Thoracic aorta (tissue), 2 donors: ENCODE data around the gene KRT71. TPM values are rescaled to one million over a fixed set of nuclear protein-coding genes. Genes with fewer than 3 reads are reported as not detected.

ENCODE experiments used
- ATAC-seq: fragments of 150-250 bp; one replicate; pipeline ENCODE4 v1.8.0; 2017; ENCODE audit warnings: low read depth; ENCODE audit not compliant: insufficient number of reproducible peaks, low FRiP score
- DNase-seq: peaks from one replicate; pipeline ENCODE4 v3.0.0-alpha.2; 2020; ENCODE audit warnings: low spot score
- H3K27ac ChIP-seq, 2 donors: fragments of 200-600 bp; sonication (generic); 1 replicate in 1 of 2; 2 replicates in 1 of 2; pipeline ENCODE4 v1.5.1; 2016; ENCODE audit warnings: mild to moderate bottlenecking in 2 of 2, moderate library complexity in 2 of 2
- H3K27me3 ChIP-seq: fragments of 200-600 bp; sonication (generic); replicated peaks from 2 replicates; pipeline ENCODE4 v1.6.0; 2016; ENCODE audit warnings: mild to moderate bottlenecking; ENCODE audit not compliant: insufficient read depth
- H3K36me3 ChIP-seq: fragments of 200-600 bp; sonication (generic); one replicate; pipeline ENCODE4 v1.5.1; 2016
- H3K4me1 ChIP-seq, 2 donors: fragments of 200-600 bp; sonication (generic); 1 replicate in 1 of 2; 2 replicates in 1 of 2; pipeline versions ENCODE4 v1.5.1 to v1.6.0; 2016; ENCODE audit warnings: low read depth in 2 of 2, mild to moderate bottlenecking in 1 of 2; ENCODE audit not compliant: control insufficient read depth in 1 of 2
- H3K4me3 ChIP-seq: fragments of 200-600 bp; sonication (generic); 2 replicates; pipeline ENCODE4 v1.5.1; 2016; ENCODE audit warnings: mild to moderate bottlenecking
- H3K9me3 ChIP-seq: fragments of 200-600 bp; sonication (generic); 2 replicates; pipeline ENCODE4 v1.5.1; 2016
- CTCF ChIP-seq: fragments of 200-600 bp; sonication (generic); IDR thresholded peaks from one replicate; pipeline ENCODE4 v1.5.1; 2019; ENCODE audit warnings: antibody characterized with exemption
- total RNA-seq, 2 donors: library from RNA; depleted of rRNA; stranded (reverse); fragments of >200 nt; gene quantifications; one replicate each; pipeline versions ENCODE4 v1.1.0 to v1.2.3, GENCODE V29; 2016

KRT71 gene
- total RNA-seq, 2 donors from 2014 or later, result not detected

GRCh38 chr12:52570511-52570910 lies 17.6 kb upstream of the KRT71 start:
- Histone ChIP-seq H3K36me3 (no peaks in the 10 kb centered on the region), H3K4me1 (no peaks in the 10 kb centered on the region), H3K9me3 (no peaks in the 10 kb centered on the region), H3K4me3 (no peak overlapping the region), H3K27me3 (no peaks in the 10 kb centered on the region), H3K27ac (no peak overlapping the region)
- no peak for TF ChIP-seq CTCF
- ATAC-seq, result no peak
- no peak for DNase-seq

- H3K4me3 ChIP-seq, result no peak overlapping the region
- no peak for ATAC-seq
- H3K36me3 ChIP-seq, result no peaks in the 10 kb centered on the region
- no peak overlapping the region for H3K27ac ChIP-seq
- TF ChIP-seq CTCF, result no peak
- no peaks in the 10 kb centered on the region for H3K4me1 ChIP-seq
- no peak for DNase-seq
- no peaks in the 10 kb centered on the region for H3K27me3 ChIP-seq
- H3K9me3 ChIP-seq, result no peaks in the 10 kb centered on the region
Measured at GRCh38 chr12:52568111-52568510, 15.2 kb upstream of the KRT71 start.

- no peak for ATAC-seq
Measured at GRCh38 chr12:52566847-52567291, 13.9 kb upstream of the KRT71 start.

GRCh38 chr12:52564582-52564981 lies 11.6 kb upstream of the KRT71 start:
- ATAC-seq, result no peak
- DNase-seq, result no peak

More at GRCh38 chr12:52566847-52567291, 13.9 kb upstream of the KRT71 start:
- Histone ChIP-seq H3K36me3 (no peaks in the 10 kb centered on the region), H3K27me3 (no peaks in the 10 kb centered on the region), H3K4me3 (no peak overlapping the region), H3K27ac (no peak overlapping the region), H3K4me1 (no peaks in the 10 kb centered on the region), H3K9me3 (no peaks in the 10 kb centered on the region)
- no peak for DNase-seq
- TF ChIP-seq CTCF, result no peak

GRCh38 chr12:52561880-52562449 lies 9.0 kb upstream of the KRT71 start:
- H3K9me3 ChIP-seq, result no peaks in the 10 kb centered on the region
- H3K27me3 ChIP-seq, result no peaks in the 10 kb centered on the region
- ATAC-seq (no peak), DNase-seq (no peak)
- no peak overlapping the region for H3K27ac ChIP-seq
- H3K4me3 ChIP-seq, result no peak overlapping the region
- TF ChIP-seq CTCF, result no peak
- H3K36me3 ChIP-seq, result no peaks in the 10 kb centered on the region
- no peaks in the 10 kb centered on the region for H3K4me1 ChIP-seq

More at GRCh38 chr12:52564582-52564981, 11.6 kb upstream of the KRT71 start:
- Histone ChIP-seq H3K27ac (no peak overlapping the region), H3K9me3 (no peaks in the 10 kb centered on the region), H3K4me1 (no peaks in the 10 kb centered on the region), H3K36me3 (no peaks in the 10 kb centered on the region), H3K27me3 (no peaks in the 10 kb centered on the region), H3K4me3 (no peak overlapping the region)
- no peak for TF ChIP-seq CTCF
